ENCODE results near the gene RTP3.

The RTP3 gene

GRCh38 chr3:46524832-46525231 is 27.1 kb downstream of the RTP3 start:
- TF ChIP-seq CREB1 (IDR thresholded peaks at IDR 0.05; ENCODE audit: low read depth) (no peak), FOXM1 (IDR thresholded peaks at IDR 0.05; ENCODE audit: borderline replicate concordance, low read depth) (no peak), CEBPB (IDR thresholded peaks at IDR 0.05) (no peak), TCF12 (IDR thresholded peaks at IDR 0.05; ENCODE audit: low read depth) (no peak), RAD21 (IDR thresholded peaks at IDR 0.05; ENCODE audit: low read depth) (no peak), MAX (IDR thresholded peaks at IDR 0.05) (no peak), USF1 (IDR thresholded peaks at IDR 0.05) (no peak), REST (IDR thresholded peaks at IDR 0.05; ENCODE audit: low read depth) (no peak), EGR1 (IDR thresholded peaks at IDR 0.05) (no peak), EP300 (IDR thresholded peaks at IDR 0.05; ENCODE audit: borderline replicate concordance) (no peak), YY1 (IDR thresholded peaks at IDR 0.05; ENCODE audit: low read depth) (no peak), TAF1 (IDR thresholded peaks at IDR 0.05; ENCODE audit: low read depth) (no peak), NFIC (IDR thresholded peaks at IDR 0.05) (no peak)

- TF ChIP-seq USF1 (IDR thresholded peaks at IDR 0.05) (no peak), CEBPB (IDR thresholded peaks at IDR 0.05) (no peak), TAF1 (IDR thresholded peaks at IDR 0.05; ENCODE audit: low read depth) (no peak), REST (IDR thresholded peaks at IDR 0.05; ENCODE audit: low read depth) (no peak), RAD21 (IDR thresholded peaks at IDR 0.05; ENCODE audit: low read depth) (no peak), EGR1 (IDR thresholded peaks at IDR 0.05) (no peak), NFIC (IDR thresholded peaks at IDR 0.05) (no peak)
These were observed 29.5 kb downstream of the RTP3 start for GRCh38 chr3:46527239-46527638.

- TF ChIP-seq RAD21 (IDR thresholded peaks at IDR 0.05; ENCODE audit: low read depth) (no peak), NFIC (IDR thresholded peaks at IDR 0.05) (no peak), CREB1 (IDR thresholded peaks at IDR 0.05; ENCODE audit: low read depth) (no peak), REST (IDR thresholded peaks at IDR 0.05; ENCODE audit: low read depth) (no peak), TCF12 (IDR thresholded peaks at IDR 0.05; ENCODE audit: low read depth) (no peak), TAF1 (IDR thresholded peaks at IDR 0.05; ENCODE audit: low read depth) (no peak), EGR1 (IDR thresholded peaks at IDR 0.05) (no peak), CEBPB (IDR thresholded peaks at IDR 0.05) (no peak), USF1 (IDR thresholded peaks at IDR 0.05) (no peak), FOXM1 (IDR thresholded peaks at IDR 0.05; ENCODE audit: borderline replicate concordance, low read depth) (no peak), EP300 (IDR thresholded peaks at IDR 0.05; ENCODE audit: borderline replicate concordance) (no peak), TEAD4 (IDR thresholded peaks at IDR 0.05) (no peak), ZBTB7A (IDR thresholded peaks at IDR 0.05; ENCODE audit: low read depth) (no peak), MAX (IDR thresholded peaks at IDR 0.05) (no peak)
These were observed 35.3 kb downstream of the RTP3 start for GRCh38 chr3:46533091-46533490.

GRCh38 chr3:46535746-46536145 is 38.0 kb downstream of the RTP3 start:
- TF ChIP-seq ZBTB7A (IDR thresholded peaks at IDR 0.05; ENCODE audit: low read depth), result no peak
- no peak for TF ChIP-seq EP300 (IDR thresholded peaks at IDR 0.05; ENCODE audit: borderline replicate concordance)

- TF ChIP-seq EGR1 (IDR thresholded peaks at IDR 0.05) (no peak), YY1 (IDR thresholded peaks at IDR 0.05; ENCODE audit: low read depth) (no peak), TCF12 (IDR thresholded peaks at IDR 0.05; ENCODE audit: low read depth) (no peak), USF1 (IDR thresholded peaks at IDR 0.05) (no peak), REST (IDR thresholded peaks at IDR 0.05; ENCODE audit: low read depth) (no peak), NFIC (IDR thresholded peaks at IDR 0.05) (no peak), CEBPB (IDR thresholded peaks at IDR 0.05) (no peak), MAX (IDR thresholded peaks at IDR 0.05) (no peak), FOXM1 (IDR thresholded peaks at IDR 0.05; ENCODE audit: borderline replicate concordance, low read depth) (no peak), RAD21 (IDR thresholded peaks at IDR 0.05; ENCODE audit: low read depth) (no peak), ZBTB7A (IDR thresholded peaks at IDR 0.05; ENCODE audit: low read depth) (no peak), TEAD4 (IDR thresholded peaks at IDR 0.05) (no peak), TAF1 (IDR thresholded peaks at IDR 0.05; ENCODE audit: low read depth) (no peak), CREB1 (IDR thresholded peaks at IDR 0.05; ENCODE audit: low read depth) (no peak), EP300 (IDR thresholded peaks at IDR 0.05; ENCODE audit: borderline replicate concordance) (no peak)
These were observed 39.0 kb downstream of the RTP3 start for GRCh38 chr3:46536758-46537157.
